IPS DF 6.9 (cell line): Measurements from ENCODE around the gene MYRF.

Experiments used
- DNase-seq: peaks from one replicate; pipeline ENCODE4 v3.0.0-alpha.2; 2013; ENCODE audit warnings: low read depth, low spot score
- H3K27ac ChIP-seq: one replicate; pipeline ENCODE4 v1.5.1; 2013; ENCODE audit warnings: low read length, control low read depth
- H3K27me3 ChIP-seq: 2 replicates; pipeline ENCODE4 v1.6.1; 2013; ENCODE audit warnings: mild to moderate bottlenecking, low read length; ENCODE audit not compliant: control insufficient read depth, insufficient read depth
- H3K36me3 ChIP-seq: 2 replicates; pipeline ENCODE4 v1.6.1; 2013; ENCODE audit warnings: low read length; ENCODE audit not compliant: control insufficient read depth, insufficient read depth
- H3K4me1 ChIP-seq: 2 replicates; pipeline ENCODE4 v1.6.1; 2013; ENCODE audit warnings: low read length; ENCODE audit not compliant: control insufficient read depth, insufficient read depth
- H3K4me3 ChIP-seq: 2 replicates; pipeline ENCODE4 v1.5.1; 2013; ENCODE audit warnings: mild to moderate bottlenecking, low read length
- H3K9me3 ChIP-seq: 2 replicates; pipeline ENCODE4 v1.6.1; 2013; ENCODE audit warnings: low read length, inconsistent platforms; ENCODE audit not compliant: control insufficient read depth, insufficient read depth
- WGBS: extraction: QIAGEN DNeasy Blood & Tissue Kit; methylation state at CpG from one replicate; pipeline ENCODE4 v1.1.7; 2013; ENCODE audit warnings: mixed read lengths, missing lambda C conversion rate; ENCODE audit not compliant: insufficient read length, insufficient coverage; 5-methylcytosine and 5-hydroxymethylcytosine counted together

MYRF gene

GRCh38 chr11:61712314-61712713 lies 40.1 kb upstream of the MYRF start:
- Histone ChIP-seq H3K27me3 (no peaks in the 10 kb centered on the region), H3K4me1 (peaks cover 10% of the 10 kb centered on the region; the same call in 1 of the 2 replicates)
- WGBS: no CpG with 5 or more reads among the region's 12 CpGs

GRCh38 chr11:61712846-61713245 lies 39.6 kb upstream of the MYRF start:
- Histone ChIP-seq H3K36me3 (no peaks in the 10 kb centered on the region), H3K9me3 (no peaks in the 10 kb centered on the region), H3K27me3 (no peaks in the 10 kb centered on the region), H3K27ac (no peak overlapping the region), H3K4me3 (no peak overlapping the region), H3K4me1 (peaks cover 14% of the 10 kb centered on the region)
- no CpG with 5 or more reads among the region's 6 CpGs for WGBS
- DNase-seq: no peak

More at GRCh38 chr11:61712314-61712713, 40.1 kb upstream of the MYRF start:
- no peak overlapping the region for H3K27ac ChIP-seq
- no peaks in the 10 kb centered on the region for H3K36me3 ChIP-seq
- H3K4me3 ChIP-seq: no peak overlapping the region
- no peak for DNase-seq
- no peaks in the 10 kb centered on the region for H3K9me3 ChIP-seq

GRCh38 chr11:61713464-61713863 lies 39.0 kb upstream of the MYRF start:
- no peak overlapping the region for H3K4me3 ChIP-seq
- peaks cover 17% of the 10 kb centered on the region for H3K4me1 ChIP-seq
- no peaks in the 10 kb centered on the region for H3K36me3 ChIP-seq
- DNase-seq: no peak
- H3K9me3 ChIP-seq: no peaks in the 10 kb centered on the region
- H3K27ac ChIP-seq: no peak overlapping the region
- WGBS: no CpG with 5 or more reads among the region's 9 CpGs
- H3K27me3 ChIP-seq: no peaks in the 10 kb centered on the region

GRCh38 chr11:61713906-61714305 lies 38.5 kb upstream of the MYRF start:
- Histone ChIP-seq H3K9me3 (no peaks in the 10 kb centered on the region), H3K27me3 (no peaks in the 10 kb centered on the region), H3K36me3 (no peaks in the 10 kb centered on the region), H3K4me3 (no peak overlapping the region), H3K4me1 (peaks cover 17% of the 10 kb centered on the region), H3K27ac (no peak overlapping the region)
- no peak for DNase-seq
- WGBS: no CpG with 5 or more reads among the region's 5 CpGs

- Histone ChIP-seq H3K27me3 (no peaks in the 10 kb centered on the region), H3K4me3 (no peak overlapping the region), H3K9me3 (no peaks in the 10 kb centered on the region), H3K36me3 (no peaks in the 10 kb centered on the region), H3K4me1 (peaks cover 19% of the 10 kb centered on the region), H3K27ac (no peak overlapping the region)
- WGBS: no CpG with 5 or more reads among the region's 6 CpGs
- DNase-seq: no peak
Observed at GRCh38 chr11:61714316-61714715, 38.1 kb upstream of the MYRF start.

GRCh38 chr11:61714916-61715315 lies 37.5 kb upstream of the MYRF start:
- H3K9me3 ChIP-seq: no peaks in the 10 kb centered on the region
- H3K4me1 ChIP-seq: peaks cover 19% of the 10 kb centered on the region
- H3K27me3 ChIP-seq: no peaks in the 10 kb centered on the region
- DNase-seq: no peak
- H3K4me3 ChIP-seq: no peak overlapping the region
- no peak overlapping the region for H3K27ac ChIP-seq
- no peaks in the 10 kb centered on the region for H3K36me3 ChIP-seq
- no CpG with 5 or more reads among the region's 5 CpGs for WGBS

GRCh38 chr11:61715867-61716266 lies 36.6 kb upstream of the MYRF start:
- WGBS: no CpG with 5 or more reads among the region's 4 CpGs
- Histone ChIP-seq H3K27me3 (no peaks in the 10 kb centered on the region), H3K9me3 (no peaks in the 10 kb centered on the region), H3K36me3 (peaks cover 4% of the 10 kb centered on the region; the same call in 1 of the 2 replicates), H3K4me3 (no peak overlapping the region), H3K4me1 (peaks cover 19% of the 10 kb centered on the region), H3K27ac (no peak overlapping the region)
- DNase-seq: no peak

GRCh38 chr11:61716478-61717285 lies 35.8 kb upstream of the MYRF start:
- no peak overlapping the region for H3K27ac ChIP-seq
- H3K4me1 ChIP-seq: peaks cover 19% of the 10 kb centered on the region
- H3K36me3 ChIP-seq: peaks cover 4% of the 10 kb centered on the region; the same call in 1 of the 2 replicates
- H3K27me3 ChIP-seq: no peaks in the 10 kb centered on the region
- H3K4me3 ChIP-seq: no peak overlapping the region
- no CpG with 5 or more reads among the region's 13 CpGs for WGBS
- no peaks in the 10 kb centered on the region for H3K9me3 ChIP-seq
- no peak for DNase-seq

- Histone ChIP-seq H3K27me3 (no peaks in the 10 kb centered on the region), H3K27ac (no peak overlapping the region), H3K36me3 (peaks cover 4% of the 10 kb centered on the region; the same call in 1 of the 2 replicates), H3K4me3 (no peak overlapping the region), H3K4me1 (peaks cover 19% of the 10 kb centered on the region), H3K9me3 (no peaks in the 10 kb centered on the region)
- DNase-seq: no peak
- no CpG with 5 or more reads among the region's 19 CpGs for WGBS
Observed at GRCh38 chr11:61717286-61718033, 35.0 kb upstream of the MYRF start.

- DNase-seq: no peak
- Histone ChIP-seq H3K9me3 (no peaks in the 10 kb centered on the region), H3K36me3 (peaks cover 8% of the 10 kb centered on the region; the same call in 1 of the 2 replicates), H3K27ac (no peak overlapping the region), H3K4me1 (peaks cover 19% of the 10 kb centered on the region), H3K4me3 (no peak overlapping the region; the same call in 1 of the 2 replicates), H3K27me3 (no peaks in the 10 kb centered on the region)
- no CpG with 5 or more reads among the region's 9 CpGs for WGBS
Observed at GRCh38 chr11:61718046-61718531, 34.3 kb upstream of the MYRF start.
